Measurements from ENCODE around the gene ABLIM2.

DNA sequence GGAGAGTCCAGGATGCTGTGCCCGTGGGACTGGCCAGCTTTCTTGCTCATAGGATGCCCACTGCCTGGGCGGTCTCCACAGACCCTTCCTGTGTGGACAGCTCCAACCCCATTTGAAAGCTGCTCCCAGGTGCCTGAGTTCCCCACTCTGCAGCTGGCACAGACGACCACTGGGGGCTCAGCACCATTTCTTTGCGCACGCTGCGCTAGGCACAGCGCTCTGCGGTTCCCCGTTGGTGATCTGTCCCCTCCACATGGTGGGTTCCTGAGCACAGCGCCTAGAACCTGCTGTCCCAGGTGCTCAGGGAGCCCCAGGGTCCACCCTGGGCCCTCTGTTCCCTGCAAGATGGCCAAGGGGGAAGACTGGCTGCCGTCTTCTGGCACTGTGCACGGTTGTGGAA, 173.5 kb downstream of the ABLIM2 start:
- TF ChIP-seq, protein P1, sequence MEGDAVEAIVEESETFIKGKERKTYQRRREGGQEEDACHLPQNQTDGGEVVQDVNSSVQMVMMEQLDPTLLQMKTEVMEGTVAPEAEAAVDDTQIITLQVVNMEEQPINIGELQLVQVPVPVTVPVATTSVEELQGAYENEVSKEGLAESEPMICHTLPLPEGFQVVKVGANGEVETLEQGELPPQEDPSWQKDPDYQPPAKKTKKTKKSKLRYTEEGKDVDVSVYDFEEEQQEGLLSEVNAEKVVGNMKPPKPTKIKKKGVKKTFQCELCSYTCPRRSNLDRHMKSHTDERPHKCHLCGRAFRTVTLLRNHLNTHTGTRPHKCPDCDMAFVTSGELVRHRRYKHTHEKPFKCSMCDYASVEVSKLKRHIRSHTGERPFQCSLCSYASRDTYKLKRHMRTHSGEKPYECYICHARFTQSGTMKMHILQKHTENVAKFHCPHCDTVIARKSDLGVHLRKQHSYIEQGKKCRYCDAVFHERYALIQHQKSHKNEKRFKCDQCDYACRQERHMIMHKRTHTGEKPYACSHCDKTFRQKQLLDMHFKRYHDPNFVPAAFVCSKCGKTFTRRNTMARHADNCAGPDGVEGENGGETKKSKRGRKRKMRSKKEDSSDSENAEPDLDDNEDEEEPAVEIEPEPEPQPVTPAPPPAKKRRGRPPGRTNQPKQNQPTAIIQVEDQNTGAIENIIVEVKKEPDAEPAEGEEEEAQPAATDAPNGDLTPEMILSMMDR (IDR thresholded peaks at IDR 0.05) = no peak
- TF ChIP-seq POLR2A (IDR thresholded peaks at IDR 0.05; ENCODE audit: low read depth) (no peak), POLR2AphosphoS5 (IDR thresholded peaks at IDR 0.05) (no peak)
